ENCODE results near the gene PCED1B. TPM values are rescaled to one million over a fixed set of nuclear protein-coding genes. Genes with fewer than 3 reads are reported as not detected.
A peak's percentile ranks its signal among the peaks of the same experiment; 100 is the strongest.

Gene PCED1B, protein sequence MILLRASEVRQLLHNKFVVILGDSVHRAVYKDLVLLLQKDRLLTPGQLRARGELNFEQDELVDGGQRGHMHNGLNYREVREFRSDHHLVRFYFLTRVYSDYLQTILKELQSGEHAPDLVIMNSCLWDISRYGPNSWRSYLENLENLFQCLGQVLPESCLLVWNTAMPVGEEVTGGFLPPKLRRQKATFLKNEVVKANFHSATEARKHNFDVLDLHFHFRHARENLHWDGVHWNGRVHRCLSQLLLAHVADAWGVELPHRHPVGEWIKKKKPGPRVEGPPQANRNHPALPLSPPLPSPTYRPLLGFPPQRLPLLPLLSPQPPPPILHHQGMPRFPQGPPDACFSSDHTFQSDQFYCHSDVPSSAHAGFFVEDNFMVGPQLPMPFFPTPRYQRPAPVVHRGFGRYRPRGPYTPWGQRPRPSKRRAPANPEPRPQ
- total RNA-seq = 10 to 100 TPM; 57.1 to 62.2 TPM

DNA sequence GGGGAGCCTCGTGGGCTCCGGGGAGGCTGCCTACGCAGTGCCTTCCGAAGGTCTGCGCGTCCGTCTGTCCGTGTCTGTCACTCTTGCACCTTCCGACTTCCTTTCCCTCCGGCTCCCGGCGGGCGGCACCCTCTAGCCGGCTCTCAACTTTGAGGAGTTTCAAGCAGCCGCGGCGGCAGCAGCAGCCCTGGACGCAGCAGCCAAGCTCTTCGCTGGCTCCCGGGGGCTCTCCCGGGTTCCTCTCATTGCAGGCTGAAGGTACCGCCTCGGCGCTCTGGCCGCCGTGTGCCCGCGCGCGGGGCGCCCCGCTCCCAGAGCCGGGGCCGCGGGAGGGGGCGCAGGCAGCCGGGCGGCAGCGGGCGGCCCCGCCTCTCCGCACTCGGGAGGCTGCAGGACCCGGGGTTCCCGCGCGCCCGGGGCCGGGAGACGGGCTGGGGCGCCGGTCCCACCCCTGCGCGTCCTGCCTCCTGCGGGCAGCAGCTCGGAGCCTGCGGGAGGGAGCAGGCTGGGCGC lies at the start of gene PCED1B, which contains the start of gene AMIGO2:
PCED1B (plus strand) TSS at position 154 of the 513 bp plus-strand sequence. CDS start 155,443 bp downstream, outside the sequence.
AMIGO2 (minus strand) TSS at position 492 of the 513 bp plus-strand sequence. CDS start 957 bp downstream, outside the sequence.
- ChIA-PET POLR2A (interaction anchor here (0.7 to 6.1 kb wide), 16 partner anchors 10 to 328 kb away, joined by 3 to 77 read pairs (median 10); no protein-coding TSS in a partner anchor), CTCF (interaction anchor here (0.9 to 6.1 kb wide), 13 partner anchors 9 to 329 kb away, joined by 3 to 38 read pairs (median 7); no protein-coding TSS in a partner anchor)
- H3K27me3 Mint-ChIP-seq = no peaks in the 10 kb centered on the region
- peak within 1 kb of the TSS; percentile 92 for H3K4me3 Mint-ChIP-seq
- no peaks in the 10 kb centered on the region for H3K9me3 Mint-ChIP-seq
- H3K27ac Mint-ChIP-seq = peak within 1 kb of the TSS; percentile 79
- H3K36me3 Mint-ChIP-seq (ENCODE audit: low read depth) = peaks cover 9% of the 10 kb centered on the region
- DNase-seq = peak; percentile 68
- H3K4me1 Mint-ChIP-seq = peaks cover 67% of the 10 kb centered on the region

GRCh38 chr12:47029903-47030302 lies 49.5 kb upstream of the PCED1B start:
- Mint-ChIP-seq H3K9me3 (no peaks in the 10 kb centered on the region), H3K27ac (no peak overlapping the region), H3K4me3 (no peak overlapping the region), H3K27me3 (peaks cover 7% of the 10 kb centered on the region), H3K4me1 (peaks cover 9% of the 10 kb centered on the region), H3K36me3 (ENCODE audit: low read depth) (no peaks in the 10 kb centered on the region)
- DNase-seq = no peak
- ChIA-PET POLR2A (no interaction called here), CTCF (no interaction called here)

DNA sequence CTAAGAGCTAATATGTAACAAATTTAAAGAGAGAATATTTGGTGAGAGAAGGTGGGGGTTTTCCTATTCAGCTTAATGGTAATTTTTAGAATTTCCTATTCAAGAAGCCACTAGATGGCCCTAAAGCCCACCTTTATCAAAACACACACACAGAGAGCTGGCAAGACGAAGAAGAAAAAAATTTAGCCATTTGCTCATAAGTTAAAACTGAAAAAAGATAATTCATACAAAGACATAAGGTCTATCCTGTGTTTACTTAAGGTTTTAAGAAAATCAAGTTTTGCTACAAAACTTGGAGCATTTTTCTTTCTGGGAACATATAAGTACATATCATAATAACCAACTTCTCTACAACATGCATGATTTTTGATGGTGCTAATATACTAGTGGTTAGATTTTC lies 46.8 kb upstream of the PCED1B start:
- H3K27me3 Mint-ChIP-seq = peaks cover 5% of the 10 kb centered on the region
- H3K27ac Mint-ChIP-seq = no peak overlapping the region
- H3K4me3 Mint-ChIP-seq = no peak overlapping the region
- POLR2A ChIA-PET = interaction anchor here (1.1 to 2.7 kb wide), 4 partner anchors 184 to 328 kb away, joined by 3 to 14 read pairs (median 4); no protein-coding TSS in a partner anchor
- H3K9me3 Mint-ChIP-seq = no peaks in the 10 kb centered on the region
- peaks cover 9% of the 10 kb centered on the region for H3K4me1 Mint-ChIP-seq
- CTCF ChIA-PET = interaction anchor here (0.6 to 4.3 kb wide), 25 partner anchors 8 to 683 kb away, joined by 3 to 73 read pairs (median 4); no protein-coding TSS in a partner anchor
- H3K36me3 Mint-ChIP-seq (ENCODE audit: low read depth) = no peaks in the 10 kb centered on the region
- no peak for DNase-seq

DNA sequence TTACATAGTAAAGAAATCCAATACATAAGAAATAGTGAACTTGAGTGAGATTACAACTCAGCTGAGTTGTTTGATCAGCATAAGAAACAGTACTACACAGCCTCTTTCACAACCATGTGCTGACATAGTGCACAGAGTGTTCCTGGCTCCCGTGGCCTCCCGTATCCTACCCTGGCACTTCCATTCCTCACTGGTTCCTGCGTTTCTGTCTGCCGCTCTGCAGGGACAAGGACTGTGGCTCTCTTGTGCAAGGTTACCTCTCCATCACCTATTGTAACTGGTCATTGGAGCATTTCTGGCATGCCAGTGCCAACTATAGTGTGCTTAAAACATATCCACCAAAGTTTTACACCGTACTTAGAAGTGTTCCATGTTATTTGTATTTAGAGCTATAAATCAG lies 46.3 kb upstream of the PCED1B start:
- POLR2A ChIA-PET = interaction anchor here (1.1 to 2.7 kb wide), 4 partner anchors 183 to 327 kb away, joined by 3 to 14 read pairs (median 4); no protein-coding TSS in a partner anchor
- Mint-ChIP-seq H3K4me1 (peaks cover 9% of the 10 kb centered on the region), H3K9me3 (no peaks in the 10 kb centered on the region), H3K36me3 (ENCODE audit: low read depth) (no peaks in the 10 kb centered on the region), H3K27ac (no peak overlapping the region), H3K27me3 (peaks cover under 1% of the 10 kb centered on the region), H3K4me3 (no peak overlapping the region)
- no peak for DNase-seq
- CTCF ChIA-PET = interaction anchor here (0.6 to 4.3 kb wide), 24 partner anchors 9 to 683 kb away, joined by 3 to 73 read pairs (median 5); no protein-coding TSS in a partner anchor

DNA sequence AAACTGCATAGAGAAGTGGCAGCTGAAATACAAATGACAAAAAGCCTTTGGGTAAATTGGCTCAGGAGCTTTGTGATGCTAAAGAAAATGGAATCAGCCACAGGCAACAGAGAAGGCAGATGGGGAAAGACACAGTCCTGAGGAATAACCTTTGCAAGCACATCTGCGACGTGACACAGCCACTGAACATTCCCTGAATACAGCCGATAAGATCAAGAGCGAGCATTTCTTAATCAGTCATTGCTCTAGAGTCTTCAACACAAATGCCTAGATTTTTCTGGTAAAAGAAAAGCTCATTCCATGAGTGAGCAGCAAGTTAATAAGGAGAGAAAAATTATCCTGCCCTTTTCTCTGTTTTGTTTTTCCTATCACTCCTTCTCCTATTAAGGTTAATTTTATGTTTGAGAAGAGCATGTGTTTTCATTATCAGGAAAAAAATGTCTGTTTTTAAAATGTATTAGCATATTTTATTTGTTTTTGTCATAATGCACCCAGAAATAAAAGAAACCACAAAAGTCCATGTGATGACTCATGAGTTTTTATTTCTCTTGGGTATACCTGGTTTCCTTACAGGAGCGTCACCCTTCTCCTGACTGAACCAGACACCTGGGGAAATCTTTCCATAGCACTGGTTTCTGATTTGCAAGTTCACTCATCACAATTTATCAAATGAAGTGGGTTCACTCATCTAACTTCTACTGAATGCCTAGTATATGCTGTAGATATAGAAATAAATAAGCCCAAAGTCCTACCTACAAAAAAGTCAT lies 45.4 kb upstream of the PCED1B start:
- Mint-ChIP-seq H3K27me3 (no peaks in the 10 kb centered on the region), H3K9me3 (no peaks in the 10 kb centered on the region), H3K27ac (no peak overlapping the region)

DNA sequence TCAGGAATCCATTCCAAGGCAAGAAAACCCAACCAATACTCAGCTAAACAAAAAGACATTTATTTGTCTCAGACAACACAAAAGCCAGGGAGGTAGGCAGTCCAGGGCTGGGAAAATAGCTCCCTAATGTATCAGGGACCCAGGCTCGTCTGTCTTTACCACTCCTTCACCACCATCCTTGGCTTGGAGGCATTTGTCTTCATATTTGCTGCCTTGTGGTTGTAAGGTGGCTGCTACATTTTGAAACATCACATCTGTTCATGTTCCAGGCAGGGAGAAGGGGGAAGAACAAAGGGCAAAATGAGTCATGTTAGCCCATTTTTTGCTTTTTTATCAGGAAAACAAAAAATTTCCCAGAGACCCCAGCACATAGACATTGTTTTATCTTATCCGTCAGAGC lies 44.8 kb upstream of the PCED1B start:
- Mint-ChIP-seq H3K4me1 (peaks cover 8% of the 10 kb centered on the region), H3K27ac (no peak overlapping the region), H3K27me3 (peaks cover under 1% of the 10 kb centered on the region), H3K9me3 (no peaks in the 10 kb centered on the region), H3K36me3 (ENCODE audit: low read depth) (no peaks in the 10 kb centered on the region), H3K4me3 (no peak overlapping the region)
- no peak for DNase-seq
- CTCF ChIA-PET = interaction anchor here (3.7 to 4.3 kb wide), 2 partner anchors 10 to 362 kb away, joined by 13 to 73 read pairs; no protein-coding TSS in a partner anchor
- POLR2A ChIA-PET = no interaction called here

More for the DNA sequence above, 45.4 kb upstream of the PCED1B start:
- ChIA-PET POLR2A (interaction anchor here (1.4 to 2.7 kb wide), 2 partner anchors 273 to 326 kb away, joined by 3 to 14 read pairs; no protein-coding TSS in a partner anchor), CTCF (interaction anchor here (0.8 to 4.3 kb wide), 9 partner anchors 8 to 653 kb away, joined by 3 to 73 read pairs (median 11); no protein-coding TSS in a partner anchor)
- Mint-ChIP-seq H3K36me3 (ENCODE audit: low read depth) (no peaks in the 10 kb centered on the region), H3K4me1 (peaks cover 9% of the 10 kb centered on the region), H3K4me3 (no peak overlapping the region)
- no peak for DNase-seq

GRCh38 chr12:47035484-47035883 lies 43.9 kb upstream of the PCED1B start:
- no peak for DNase-seq
- H3K27ac Mint-ChIP-seq = no peak overlapping the region
- ChIA-PET POLR2A (no interaction called here), CTCF (interaction anchor here (1.0 to 1.1 kb wide), 2 partner anchors 14 to 361 kb away, joined by 3 to 4 read pairs; no protein-coding TSS in a partner anchor)
- H3K27me3 Mint-ChIP-seq = peaks cover 1% of the 10 kb centered on the region
- no peaks in the 10 kb centered on the region for H3K36me3 Mint-ChIP-seq (ENCODE audit: low read depth)
- peaks cover 6% of the 10 kb centered on the region for H3K4me1 Mint-ChIP-seq
- no peaks in the 10 kb centered on the region for H3K9me3 Mint-ChIP-seq
- H3K4me3 Mint-ChIP-seq = no peak overlapping the region

DNA sequence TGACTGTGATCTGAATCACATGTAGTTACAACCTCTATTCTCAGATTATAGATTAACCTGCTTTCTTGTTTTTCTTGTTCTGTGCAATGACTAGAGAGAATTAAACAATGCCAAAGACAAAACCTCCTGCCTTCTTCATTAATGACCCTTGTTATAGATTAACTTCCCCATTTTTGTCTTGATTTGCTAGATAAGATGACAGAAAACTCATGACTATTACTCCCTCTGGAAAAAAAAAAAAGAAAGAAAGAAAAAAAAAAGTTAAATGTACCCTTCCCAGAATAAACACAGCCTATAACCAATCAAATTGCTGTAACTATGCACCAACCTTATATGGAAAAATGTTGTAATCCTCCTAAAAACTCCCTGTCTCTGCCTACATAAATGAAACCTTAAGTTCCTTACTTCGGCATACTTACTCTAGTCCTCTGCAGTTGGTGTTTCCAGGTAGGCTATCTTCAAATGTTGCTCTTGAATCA lies 41.1 kb upstream of the PCED1B start:
- DNase-seq = no peak
- Mint-ChIP-seq H3K4me1 (no peaks in the 10 kb centered on the region), H3K4me3 (no peak overlapping the region), H3K27ac (no peak overlapping the region), H3K36me3 (ENCODE audit: low read depth) (no peaks in the 10 kb centered on the region), H3K9me3 (no peaks in the 10 kb centered on the region), H3K27me3 (peaks cover 3% of the 10 kb centered on the region)
- ChIA-PET POLR2A (no interaction called here), CTCF (interaction anchor here (1.0 kb wide), 1 partner anchor 268 kb away, joined by 3 read pairs; no protein-coding TSS in a partner anchor)

- no peaks in the 10 kb centered on the region for H3K4me1 Mint-ChIP-seq
- H3K36me3 Mint-ChIP-seq (ENCODE audit: low read depth) = no peaks in the 10 kb centered on the region
- CTCF ChIA-PET = no interaction called here
- POLR2A ChIA-PET = no interaction called here
- no peak overlapping the region for H3K27ac Mint-ChIP-seq
- peaks cover 5% of the 10 kb centered on the region for H3K27me3 Mint-ChIP-seq
- H3K4me3 Mint-ChIP-seq = no peak overlapping the region
- no peak for DNase-seq
- no peaks in the 10 kb centered on the region for H3K9me3 Mint-ChIP-seq
Measured at GRCh38 chr12:47039079-47039478, 40.3 kb upstream of the PCED1B start.

DNA sequence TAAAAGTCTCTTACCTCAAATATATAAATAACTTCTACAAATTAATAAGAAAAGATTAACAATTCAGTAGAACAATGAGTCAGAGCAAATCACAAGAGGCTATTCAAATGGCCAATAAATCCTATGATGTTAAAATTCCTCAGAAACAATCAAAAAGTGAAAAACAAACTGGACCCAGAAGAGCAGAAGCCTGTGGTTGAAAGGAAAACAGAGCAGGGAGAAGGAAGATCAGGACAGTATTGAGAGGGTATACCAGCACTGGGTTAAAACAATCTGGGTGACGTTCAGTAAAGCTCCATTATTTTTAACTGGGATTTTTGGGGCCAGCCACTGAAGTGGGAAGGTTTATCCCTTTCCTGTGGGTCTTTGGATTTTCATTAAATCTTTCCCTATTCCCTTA lies 39.7 kb upstream of the PCED1B start:
- Mint-ChIP-seq H3K36me3 (ENCODE audit: low read depth) (no peaks in the 10 kb centered on the region), H3K27me3 (peaks cover 5% of the 10 kb centered on the region), H3K9me3 (no peaks in the 10 kb centered on the region), H3K27ac (no peak overlapping the region), H3K4me1 (no peaks in the 10 kb centered on the region), H3K4me3 (no peak overlapping the region)
- no peak for DNase-seq
- ChIA-PET POLR2A (no interaction called here), CTCF (no interaction called here)

GRCh38 chr12:47041327-47041726 lies 38.1 kb upstream of the PCED1B start:
- H3K36me3 Mint-ChIP-seq (ENCODE audit: low read depth) = no peaks in the 10 kb centered on the region

DNA sequence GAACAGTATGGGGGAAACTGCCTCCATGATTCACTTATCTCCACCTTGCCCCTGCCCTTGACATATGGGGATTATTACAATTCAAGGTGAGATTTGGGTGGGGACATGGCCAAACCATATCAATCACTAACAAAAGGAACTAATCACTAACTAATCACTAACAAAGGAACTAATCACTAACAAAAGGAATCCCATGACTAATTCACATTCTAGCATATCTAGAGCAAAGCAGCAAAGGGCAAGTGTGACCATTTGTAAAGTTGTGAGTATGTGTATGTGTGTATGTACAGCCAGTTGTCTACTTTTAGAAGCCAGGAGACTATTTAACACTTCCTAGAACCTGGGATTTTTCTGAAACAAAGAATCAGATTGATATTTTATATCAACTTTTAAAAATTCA lies 30.9 kb upstream of the PCED1B start:
- DNase-seq = no peak
- peaks cover 15% of the 10 kb centered on the region for H3K9me3 Mint-ChIP-seq
- no peaks in the 10 kb centered on the region for H3K4me1 Mint-ChIP-seq
- no peak overlapping the region for H3K4me3 Mint-ChIP-seq
- no peak overlapping the region for H3K27ac Mint-ChIP-seq
- H3K36me3 Mint-ChIP-seq (ENCODE audit: low read depth) = peaks cover 6% of the 10 kb centered on the region
- ChIA-PET CTCF (no interaction called here), POLR2A (no interaction called here)
- H3K27me3 Mint-ChIP-seq = peaks cover 7% of the 10 kb centered on the region

More at GRCh38 chr12:47041327-47041726, 38.1 kb upstream of the PCED1B start:
- no peak for DNase-seq
- H3K4me1 Mint-ChIP-seq = no peaks in the 10 kb centered on the region
- POLR2A ChIA-PET = no interaction called here
- peaks cover 11% of the 10 kb centered on the region for H3K27me3 Mint-ChIP-seq
- CTCF ChIA-PET = interaction anchor here (2.6 kb wide), 1 partner anchor 8 kb away, joined by 11 read pairs; no protein-coding TSS in a partner anchor
- no peaks in the 10 kb centered on the region for H3K9me3 Mint-ChIP-seq
- no peak overlapping the region for H3K4me3 Mint-ChIP-seq
- H3K27ac Mint-ChIP-seq = no peak overlapping the region
